Heart left ventricle (tissue), 16 donors: ENCODE data around the gene RNF31. TPM values are rescaled to one million over a fixed set of nuclear protein-coding genes. Genes with fewer than 3 reads are reported as not detected.

Experiments used
- ATAC-seq, 4 donors: fragments of 200-7000 bp; cut with Tn5 transposase; one replicate each; pipeline ENCODE4 v1.9.1; 2020 to 2022; ENCODE audit warnings: moderate library complexity in 4 of 4, mild to moderate bottlenecking in 3 of 4, moderate number of reproducible peaks in 1 of 4
- DNase-seq, 5 donors: peaks; one replicate each; pipeline ENCODE4 v3.0.0-alpha.2; 2020
- H3K27ac ChIP-seq, 12 donors: fragments of 200-600 bp; sonication (generic) in 4 of 12; one replicate each; pipeline versions ENCODE4 v1.5.0 to v1.8.0; 2016 to 2022; ENCODE audit warnings: mild to moderate bottlenecking in 2 of 12
- H3K27me3 ChIP-seq, 9 donors: fragments of 200-600 bp; sonication (generic) in 2 of 9; one replicate each; pipeline versions ENCODE4 v1.5.1 to v1.8.0; 2016 to 2022; ENCODE audit warnings: mild to moderate bottlenecking in 3 of 9
- H3K36me3 ChIP-seq, 9 donors: fragments of 200-600 bp; sonication (generic) in 2 of 9; one replicate each; pipeline versions ENCODE4 v1.5.0 to v1.8.0; 2018 to 2022; ENCODE audit warnings: mild to moderate bottlenecking in 2 of 9
- H3K4me1 ChIP-seq, 12 donors: fragments of 200-600 bp; sonication (generic) in 4 of 12; one replicate each; pipeline versions ENCODE4 v1.5.0 to v1.8.0; 2016 to 2022; ENCODE audit warnings: mild to moderate bottlenecking in 3 of 12
- H3K4me3 ChIP-seq, 12 donors: fragments of 200-600 bp; sonication (generic) in 4 of 12; one replicate each; pipeline versions ENCODE4 v1.5.0 to v1.8.0; 2017 to 2022; ENCODE audit warnings: mild to moderate bottlenecking in 9 of 12, moderate library complexity in 4 of 12
- H3K9me3 ChIP-seq, 12 donors: fragments of 200-600 bp; sonication (generic) in 4 of 12; one replicate each; pipeline versions ENCODE4 v1.5.0 to v1.8.0; 2016 to 2022; ENCODE audit warnings: mild to moderate bottlenecking in 1 of 12
- CTCF ChIP-seq, 12 donors: fragments of 200-600 bp; sonication (generic) in 4 of 12; IDR thresholded peaks; one replicate each; pipeline versions ENCODE4 v1.5.0 to v1.8.0; 2018 to 2022; ENCODE audit warnings: antibody characterized with exemption in 12 of 12, mild to moderate bottlenecking in 5 of 12
- POLR2A ChIP-seq, 2 donors: fragments of 450-650 bp; IDR thresholded peaks; one replicate each; pipeline ENCODE4 v1.6.1; 2017; ENCODE audit warnings: antibody characterized with exemption in 2 of 2, mild to moderate bottlenecking in 2 of 2, moderate library complexity in 2 of 2
- WGBS, 4 donors: extraction: QIAGEN DNeasy Blood & Tissue Kit in 2 of 4; methylation state at CpG; one replicate each; pipeline versions ENCODE4 v1.1.5 to v1.1.7; 2013 to 2018; 5-methylcytosine and 5-hydroxymethylcytosine counted together
- intact Hi-C, 10 donors: fragments of 100-400 bp; cut with DNase I; formaldehyde crosslinking; loops; one replicate each; pipeline versions ENCODE4 v1.11.1 to v1.14.2; 2022
- polyA plus RNA-seq, 2 donors: library from polyadenylated mRNA; stranded (reverse); fragments of 200-250 nt; gene quantifications; one replicate each; pipeline ENCODE4 v1.2.3, GENCODE V29; 2013
- total RNA-seq, 9 donors: library from RNA; depleted of rRNA in 2 of 9; stranded (reverse); fragments of >200 nt in 2 of 9; fragmentation: NEBNext Ultra II Directional in 3 of 9; extraction: Animal tissue kit (Norgen Biotek cat#: 25700) in 3 of 9; gene quantifications; one replicate each; pipeline versions ENCODE4 v1.1.0 to v1.2.4, GENCODE V29; 2016 to 2023
- donor health status: ischemic (EF 13 %, LVEDD 7.1; RV severe dilation, severe dysfunction).
- donor health status: healthy with polysubstance abuse.
- donor health status: DM: no; HTN: yes; CAD: no.
- donor health status: DM: no; HTN: no; CAD: no.
- donor health status: ischemic (EF 25% LVEDD 6.9; RV normal size, moderate dysfunction).
- donor health status: ischemic (EF 25% LVEDD 5.7; RV mildly dilated, moderate dysfunction).
- donor health status: healthy.
- donor health status: DM: yes; HTN: yes; CAD: no.
- donor health status: ischemic (EF 35%, LVEDD 5.7; RV mildly dilated, moderate dysfunction).
- donor health status: nonischemic (EF 11% LVEDD 7.7; RV severe dilation, severe dysfunction).
- donor health status: DM: yes; HTN: yes; CAD: no.
- donor health status: PGD.
- donor health status: ischemic (EF 29% LVEDD 5.4; RV normal size, mild dysfunction).
- donor health status: nonischemic (EF 23%, LVEDD 6.1; RV moderate dilation, normal function).

The RNF31 gene
- total and polyA plus RNA-seq, 11 donors = 31.6 to 54.2 (median 36.6) TPM

DNA sequence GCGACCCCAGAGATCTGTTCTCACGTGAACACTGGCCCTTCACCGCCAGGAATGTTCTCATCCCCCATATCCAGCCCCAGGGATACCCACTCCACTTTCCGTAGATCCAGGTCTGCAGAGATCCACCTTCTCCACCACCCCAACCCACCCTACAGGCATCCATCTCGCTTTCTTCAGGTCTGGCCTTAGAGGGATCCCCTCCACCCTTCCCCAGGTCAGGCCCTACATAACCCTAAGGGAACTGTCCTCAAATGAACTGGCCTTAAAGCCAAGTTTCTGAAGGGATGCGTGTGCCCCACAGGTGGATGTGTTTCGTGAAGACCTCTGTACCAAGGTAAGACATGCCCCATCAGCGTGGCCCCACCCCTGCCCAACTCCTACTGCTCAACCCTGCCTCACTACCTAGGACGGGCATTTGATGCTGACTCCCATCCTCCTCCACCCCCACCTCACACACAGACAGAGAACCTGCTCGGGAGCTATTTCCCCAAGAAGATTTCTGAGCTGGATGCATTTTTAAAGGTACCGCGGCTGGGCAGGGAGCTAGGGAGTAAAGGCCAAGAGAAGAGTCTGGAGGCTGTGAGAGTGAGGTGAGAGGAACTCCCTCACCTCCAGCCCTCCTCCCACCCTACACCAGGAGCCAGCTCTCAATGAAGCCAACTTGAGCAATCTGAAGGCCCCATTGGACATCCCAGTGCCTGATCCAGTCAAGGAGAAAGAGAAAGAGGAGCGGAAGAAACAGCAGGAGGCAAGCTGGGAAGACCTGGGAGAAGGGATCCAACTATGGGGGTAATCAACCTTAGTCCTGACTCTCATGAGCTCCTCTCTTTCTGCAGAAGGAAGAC is 10.4 kb upstream of the RNF31 start:
- peaks cover 3 to 68% (median 40%) of the 10 kb centered on the region in 12 donors for H3K4me1 ChIP-seq

DNA sequence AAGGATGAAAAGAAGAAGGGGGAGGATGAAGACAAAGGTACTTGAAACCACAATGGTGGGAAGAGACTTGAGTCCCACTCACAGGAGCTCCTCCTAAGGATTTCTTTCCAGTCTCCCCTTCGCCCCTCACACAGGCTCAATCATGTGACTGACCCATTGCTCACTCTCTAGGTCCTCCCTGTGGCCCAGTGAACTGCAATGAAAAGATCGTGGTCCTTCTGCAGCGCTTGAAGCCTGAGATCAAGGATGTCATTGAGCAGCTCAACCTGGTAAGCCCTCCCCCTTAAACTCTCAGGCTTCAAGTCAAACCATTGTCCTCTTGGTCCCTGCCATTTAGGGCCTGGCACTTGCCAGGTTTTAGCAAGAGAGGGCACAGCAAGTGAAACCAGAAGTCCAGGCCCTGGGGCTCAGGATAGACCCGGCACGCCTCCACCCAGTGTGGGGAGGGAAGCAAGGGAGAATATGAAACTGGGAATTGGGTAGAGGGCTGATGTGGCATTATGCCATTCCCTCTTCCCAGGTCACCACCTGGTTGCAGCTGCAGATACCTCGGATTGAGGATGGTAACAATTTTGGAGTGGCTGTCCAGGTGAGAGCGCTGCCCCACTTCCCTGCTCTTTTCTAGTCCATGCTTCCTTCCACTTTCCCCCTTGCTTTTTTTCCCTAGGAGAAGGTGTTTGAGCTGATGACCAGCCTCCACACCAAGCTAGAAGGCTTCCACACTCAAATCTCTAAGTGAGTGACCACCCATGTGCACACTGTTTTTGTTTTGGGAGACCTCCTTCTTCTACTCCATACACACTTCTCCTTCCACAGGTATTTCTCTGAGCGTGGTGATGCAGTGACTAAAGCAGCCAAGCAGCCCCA is 9.5 kb upstream of the RNF31 start:
- ATAC-seq (no peak), DNase-seq (no peak)
- no peak for TF ChIP-seq POLR2A (IDR thresholded peaks at IDR 0.05)
- TF ChIP-seq CTCF (IDR thresholded peaks at IDR 0.05) = no peak
- intact Hi-C loops = no loop called here
- no peaks in the 10 kb centered on the region for H3K27me3 ChIP-seq
- H3K4me3 ChIP-seq = peak overlapping the region in 3 of 12 donors; percentile 91 to 99 (median 97)
- peaks cover 3 to 66% (median 37%) of the 10 kb centered on the region in 12 donors for H3K4me1 ChIP-seq
- peak overlapping the region in 5 of 12 donors; percentile 22 to 97 (median 95) for H3K27ac ChIP-seq
- H3K9me3 ChIP-seq = no peaks in the 10 kb centered on the region
- WGBS, 4 donors = 88 to 93% (median 90%) methylated on average over 8 of the region's 8 CpGs
- peaks cover 0 to 34% (median 27%) of the 10 kb centered on the region in 9 donors for H3K36me3 ChIP-seq

More for the DNA sequence above, 10.4 kb upstream of the RNF31 start:
- Histone ChIP-seq H3K27ac (peak overlapping the region; percentile 67 to 99 (median 94)), H3K9me3 (no peaks in the 10 kb centered on the region), H3K4me3 (peak overlapping the region; percentile 64 to 100 (median 94)), H3K36me3 (peaks cover 0 to 31% (median 27%) of the 10 kb centered on the region in 9 donors), H3K27me3 (no peaks in the 10 kb centered on the region)
- 37 to 44% (median 39%) methylated on average over 13 of the region's 13 CpGs for WGBS, 4 donors
- ATAC-seq = no peak
- intact Hi-C loops = no loop called here
- TF ChIP-seq CTCF (IDR thresholded peaks at IDR 0.05) (no peak), POLR2A (IDR thresholded peaks at IDR 0.05) (no peak)
- DNase-seq = no peak

- Histone ChIP-seq H3K4me1 (peaks cover 3 to 72% (median 37%) of the 10 kb centered on the region in 12 donors), H3K27ac (peak overlapping the region in 3 of 12 donors; percentile 22 to 97 (median 28)), H3K9me3 (no peaks in the 10 kb centered on the region), H3K36me3 (peaks cover 0 to 42% (median 30%) of the 10 kb centered on the region in 9 donors), H3K4me3 (no peak overlapping the region), H3K27me3 (no peaks in the 10 kb centered on the region)
- 79 to 88% (median 82%) methylated on average over 13 of the region's 13 CpGs for WGBS, 4 donors
- ATAC-seq (no peak), DNase-seq (no peak)
- intact Hi-C loops = no loop called here
- no peak for TF ChIP-seq CTCF (IDR thresholded peaks at IDR 0.05)
- no peak for TF ChIP-seq POLR2A (IDR thresholded peaks at IDR 0.05)
These were observed 8.7 kb upstream of the RNF31 start for GRCh38 chr14:24138396-24139271.
